Liver (tissue), 3 donors: ENCODE measurements around the gene CELF5.

Source experiments
- CTCF ChIP-seq: fragments of 150-350 bp; IDR thresholded peaks from 2 replicates; pipeline ENCODE4 v1.5.1; 2017; ENCODE audit warnings: improper control_type of control experiment, low read depth, low read length; ENCODE audit not compliant: missing input control
- FOXA1 ChIP-seq: IDR thresholded peaks from 2 replicates; pipeline ENCODE4 v1.6.1; 2016; ENCODE audit warnings: antibody characterized with exemption
- FOXA2 ChIP-seq: IDR thresholded peaks from 2 replicates; pipeline ENCODE4 v1.6.1; 2016; ENCODE audit warnings: antibody characterized with exemption
- GABPA ChIP-seq, 2 donors: IDR thresholded peaks in 1 of 2; conservative IDR thresholded peaks in 1 of 2; 2 replicates each; pipeline ENCODE4 v1.6.1; 2016; ENCODE audit warnings: antibody characterized with exemption in 2 of 2, mild to moderate bottlenecking in 1 of 2, moderate library complexity in 1 of 2
- JUND ChIP-seq, 2 donors: IDR thresholded peaks; 2 replicates each; pipeline ENCODE4 v1.6.1; 2016; ENCODE audit warnings: antibody characterized with exemption in 2 of 2
- MAX ChIP-seq: IDR thresholded peaks from 2 replicates; pipeline ENCODE4 v1.6.1; 2016; ENCODE audit warnings: antibody characterized with exemption
- NR2F2 ChIP-seq: IDR thresholded peaks from 2 replicates; pipeline ENCODE4 v1.6.1; 2016; ENCODE audit warnings: antibody characterized with exemption
- RAD21 ChIP-seq, 2 donors: IDR thresholded peaks; 2 replicates each; pipeline ENCODE4 v1.6.1; 2016; ENCODE audit warnings: antibody characterized with exemption in 2 of 2, mild to moderate bottlenecking in 2 of 2
- RXRA ChIP-seq, 2 donors: IDR thresholded peaks; 2 replicates each; pipeline ENCODE4 v1.6.1; 2017 to 2018; ENCODE audit warnings: antibody characterized with exemption in 2 of 2, mild to moderate bottlenecking in 1 of 2
- donor health status: healthy.
- donor health status: healthy.

GRCh38 chr19:3213159-3213558 lies 11.3 kb upstream of the CELF5 start:
- TF ChIP-seq CTCF (no peak), RAD21 (IDR thresholded peaks at IDR 0.05) (no peak), RXRA (IDR thresholded peaks at IDR 0.05) (no peak), FOXA2 (no peak), NR2F2 (no peak), FOXA1 (no peak), JUND (IDR thresholded peaks at IDR 0.05) (no peak), GABPA (IDR thresholded peaks at IDR 0.05 in 1 of 2, conservative IDR thresholded peaks at IDR 0.05 in 1 of 2) (no peak), MAX (no peak)
